Keratinocyte (primary cell): ENCODE measurements around the gene EPHA2. TPM values are rescaled to one million over a fixed set of nuclear protein-coding genes. Genes with fewer than 3 reads are reported as not detected.

Experiments used
- DNase-seq: peaks from one replicate; pipeline ENCODE4 v3.0.0-alpha.2; 2011; ENCODE audit warnings: low read depth, missing footprints, low spot score
- FAIRE-seq: peaks from 2 replicates; lab custom pipeline; 2011; peaks lifted over from hg19 to GRCh38; lab: Jason Lieb, UNC
- H2AFZ ChIP-seq: 2 replicates; pipeline ENCODE4 v1.6.0; 2012; ENCODE audit warnings: low read length, control low read depth, inconsistent platforms; ENCODE audit not compliant: control insufficient read depth
- H3K27ac ChIP-seq: 2 replicates; pipeline ENCODE4 v1.5.1; 2011; ENCODE audit warnings: low read length; ENCODE audit not compliant: control insufficient read depth, insufficient read depth
- H3K27me3 ChIP-seq: 3 replicates; pipeline ENCODE4 v1.6.0; 2011; ENCODE audit warnings: low read length; ENCODE audit not compliant: control insufficient read depth, insufficient read depth; ENCODE audit errors: extremely low read depth
- H3K36me3 ChIP-seq, 2 experiments: 2 replicates in 1 of 2; 3 replicates in 1 of 2; pipeline ENCODE4 v1.5.1; 2011; ENCODE audit warnings: low read length in 2 of 2, mild to moderate bottlenecking in 1 of 2; ENCODE audit not compliant: control insufficient read depth in 2 of 2, insufficient read depth in 2 of 2; ENCODE audit errors: extremely low read depth in 1 of 2
- H3K4me1 ChIP-seq: 3 replicates; pipeline ENCODE4 v1.5.1; 2011; ENCODE audit warnings: low read length; ENCODE audit not compliant: control insufficient read depth, insufficient read depth; ENCODE audit errors: extremely low read depth
- H3K4me2 ChIP-seq: 3 replicates; pipeline ENCODE4 v1.6.0; 2011; ENCODE audit warnings: low read depth, low read length; ENCODE audit not compliant: control insufficient read depth, insufficient read depth; ENCODE audit errors: extremely low read depth
- H3K4me3 ChIP-seq, 3 experiments: fragments of 200-600 bp in 1 of 3; sonication (generic) in 1 of 3; 2 replicates in 2 of 3; 3 replicates in 1 of 3; pipeline ENCODE4 v1.5.1; 2011 to 2016; ENCODE audit warnings: low read length in 3 of 3, mild to moderate bottlenecking in 3 of 3, control low read depth in 2 of 3, inconsistent platforms in 1 of 3, low read depth in 1 of 3, mixed read lengths in 1 of 3, mixed run types in 1 of 3, moderate library complexity in 1 of 3; ENCODE audit not compliant: control insufficient read depth in 2 of 3, insufficient read depth in 2 of 3; ENCODE audit errors: extremely low read depth in 1 of 3
- H3K79me2 ChIP-seq: 2 replicates; pipeline ENCODE4 v1.6.0; 2012; ENCODE audit warnings: low read length; ENCODE audit not compliant: control insufficient read depth, insufficient read depth
- H3K9ac ChIP-seq: 3 replicates; pipeline ENCODE4 v1.6.0; 2011; ENCODE audit warnings: low read length; ENCODE audit not compliant: control insufficient read depth, insufficient read depth; ENCODE audit errors: extremely low read depth
- H3K9me1 ChIP-seq: 3 replicates; pipeline ENCODE4 v1.6.0; 2011; ENCODE audit warnings: low read length; ENCODE audit not compliant: control insufficient read depth, insufficient read depth; ENCODE audit errors: extremely low read depth
- H3K9me3 ChIP-seq: 2 replicates; pipeline ENCODE4 v1.5.1; 2012; ENCODE audit warnings: low read depth, low read length; ENCODE audit not compliant: control insufficient read depth
- H4K20me1 ChIP-seq: 3 replicates; pipeline ENCODE4 v1.6.0; 2011; ENCODE audit warnings: low read length; ENCODE audit not compliant: control insufficient read depth, insufficient read depth; ENCODE audit errors: extremely low read depth
- CTCF ChIP-seq, 3 experiments: IDR thresholded peaks in 1 of 3; conservative IDR thresholded peaks in 1 of 3; optimal IDR thresholded peaks in 1 of 3; 2 replicates in 2 of 3; 3 replicates in 1 of 3; pipeline versions ENCODE3 to v1.5.1; 2011; ENCODE audit warnings: low read length in 3 of 3, mild to moderate bottlenecking in 3 of 3, moderate library complexity in 2 of 3, control low read depth in 1 of 3, inconsistent platforms in 1 of 3; ENCODE audit not compliant: insufficient read depth in 2 of 3; ENCODE audit errors: extremely low read depth in 1 of 3
- EZH2 ChIP-seq: IDR thresholded peaks from one replicate; pipeline ENCODE4 v1.6.1; 2012; ENCODE audit warnings: inconsistent platforms, mild to moderate bottlenecking, low read length, moderate library complexity
- dilution Hi-C: fragments of 300-500 bp; cut with MboI; formaldehyde crosslinking; loops from one replicate; pipeline ENCODE4 v1.7.0; 2020; ENCODE audit warnings: low sequenced_read_pairs; ENCODE audit not compliant: extremely low pct_ligation_motif_present
- polyA plus RNA-seq, 5 experiments: library from polyadenylated mRNA; depleted of rRNA in 3 of 5; stranded (reverse) in 3 of 5; stranded (forward) in 1 of 5; unstranded in 1 of 5; fragments of >200 nt; gene quantifications; 1 replicate in 1 of 5; 2 replicates in 3 of 5; 3 replicates in 1 of 5; pipeline versions ENCODE4 v1.2.1 to v1.2.3, GENCODE V29; 2011 to 2012; ENCODE audit warnings: missing spikeins in 2 of 5, low read depth in 1 of 5, low replicate concordance in 1 of 5

EPHA2 gene
- polyA plus RNA-seq, 1 donor (not counting 4 experiments of a cell fraction or from before 2014, with no cell fraction given), result 55.6 TPM

DNA sequence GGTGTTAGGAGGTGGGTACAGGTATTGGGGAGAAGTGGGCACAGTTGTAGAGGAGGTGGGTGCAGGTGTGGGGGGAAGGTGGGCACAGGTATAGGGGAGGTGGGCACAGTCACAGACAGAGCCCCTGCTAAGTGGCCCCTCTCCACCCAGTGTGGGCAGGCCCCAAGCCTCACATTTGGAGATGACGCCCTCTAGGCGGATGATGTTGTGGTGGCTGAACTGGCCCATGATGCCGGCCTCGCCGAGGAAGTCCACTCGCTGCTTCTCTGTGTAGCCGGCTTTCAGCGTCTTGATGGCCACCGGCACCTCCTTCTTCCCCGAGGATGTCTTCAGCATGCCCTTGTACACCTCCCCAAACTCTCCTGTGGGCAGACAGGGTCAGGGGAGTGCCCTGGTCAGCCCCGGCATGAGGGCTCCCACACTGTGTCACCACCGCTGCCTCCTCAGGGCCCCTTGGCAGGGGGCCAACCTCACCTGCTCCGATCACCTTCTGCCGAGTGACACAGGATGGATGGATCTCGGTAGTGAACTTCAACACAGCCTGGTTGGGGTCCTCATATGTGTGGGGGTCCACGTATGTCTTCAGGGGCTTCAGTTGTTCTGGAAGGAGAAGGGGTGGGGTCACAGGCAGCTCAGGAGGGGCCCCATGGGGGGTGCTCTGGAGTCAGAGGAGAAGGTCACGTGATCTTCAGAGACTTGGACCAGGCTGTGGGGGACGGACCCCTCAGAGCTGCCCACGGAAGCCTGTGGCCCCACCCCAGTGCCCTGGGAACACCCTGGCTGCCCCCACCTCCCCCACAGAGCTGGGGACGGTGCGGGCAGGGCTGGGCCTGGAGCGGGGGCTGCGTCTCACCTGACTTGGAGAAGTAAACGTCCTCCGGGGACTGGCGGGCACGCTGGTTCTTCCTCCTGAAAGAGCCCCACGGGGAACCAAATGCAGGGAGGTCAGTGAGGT is 22.6 kb downstream of the EPHA2 start:
- DNase-seq, result no peak
- Histone ChIP-seq H3K9ac (no peak overlapping the region), H4K20me1 (peaks cover 63% of the 10 kb centered on the region), H2AFZ (no peak overlapping the region), H3K36me3 (peaks cover 68 to 76% of the 10 kb centered on the region in 2 experiments), H3K9me3 (no peaks in the 10 kb centered on the region), H3K27ac (no peak overlapping the region), H3K4me1 (no peaks in the 10 kb centered on the region), H3K27me3 (no peaks in the 10 kb centered on the region), H3K9me1 (no peaks in the 10 kb centered on the region), H3K4me2 (no peak overlapping the region), H3K4me3 (no peak overlapping the region), H3K79me2 (peaks cover 75% of the 10 kb centered on the region)
- FAIRE-seq, result no peak
- TF ChIP-seq EZH2 (no peak), CTCF (optimal IDR thresholded peaks at IDR 0.05 in 1 of 3, IDR thresholded peaks at IDR 0.05 in 1 of 3, conservative IDR thresholded peaks at IDR 0.05 in 1 of 3; ENCODE audit: extremely low read depth in 1 of 3, insufficient read depth in 2 of 3, low read length in 3 of 3) (no peak)
- dilution Hi-C loops, result no loop called here

GRCh38 chr1:16132325-16132785 is 23.5 kb downstream of the EPHA2 start:
- dilution Hi-C loops, result no loop called here
- H4K20me1 ChIP-seq, result peaks cover 62% of the 10 kb centered on the region

More at GRCh38 chr1:16132325-16132785, 23.5 kb downstream of the EPHA2 start:
- Histone ChIP-seq H2AFZ (no peak overlapping the region), H3K4me1 (no peaks in the 10 kb centered on the region), H3K4me2 (no peak overlapping the region), H3K79me2 (peaks cover 71% of the 10 kb centered on the region), H3K9me3 (no peaks in the 10 kb centered on the region), H3K9ac (no peak overlapping the region), H3K36me3 (peaks cover 65 to 69% of the 10 kb centered on the region in 2 experiments), H3K27ac (no peak overlapping the region), H3K9me1 (no peaks in the 10 kb centered on the region), H3K27me3 (no peaks in the 10 kb centered on the region), H3K4me3 (no peak overlapping the region)
- no peak for TF ChIP-seq CTCF (optimal IDR thresholded peaks at IDR 0.05 in 1 of 3, IDR thresholded peaks at IDR 0.05 in 1 of 3, conservative IDR thresholded peaks at IDR 0.05 in 1 of 3; ENCODE audit: extremely low read depth in 1 of 3, insufficient read depth in 2 of 3, low read length in 3 of 3)
- TF ChIP-seq EZH2, result no peak
- FAIRE-seq, result no peak
- DNase-seq, result no peak
